NT2/D1 (cell line): ENCODE data around the gene GCC2.
"Not testable (repeated sequence)": the region's sequence is repeated elsewhere in the genome, so short reads cannot be mapped to it uniquely, and the experiment has no call there.

Experiments used
- DNase-seq: peaks from one replicate; pipeline ENCODE4 v3.0.0-alpha.2; 2011; ENCODE audit warnings: low read depth, low spot score
- H3K27me3 ChIP-seq: 2 replicates; pipeline ENCODE4 v1.6.0; 2011; ENCODE audit warnings: mild to moderate bottlenecking; ENCODE audit not compliant: insufficient read length, insufficient read depth
- H3K36me3 ChIP-seq: 2 replicates; pipeline ENCODE4 v1.6.1; 2011; ENCODE audit warnings: mild to moderate bottlenecking, low read length, mixed read lengths; ENCODE audit not compliant: insufficient read depth, insufficient read length
- H3K4me1 ChIP-seq: 2 replicates; pipeline ENCODE4 v1.5.1; 2011; ENCODE audit not compliant: insufficient read depth, insufficient read length
- H3K4me3 ChIP-seq: 2 replicates; pipeline ENCODE4 v1.5.1; 2011; ENCODE audit warnings: low read depth; ENCODE audit not compliant: insufficient read length
- H3K9ac ChIP-seq: 2 replicates; pipeline ENCODE4 v1.6.0; 2011; ENCODE audit warnings: low read depth; ENCODE audit not compliant: insufficient read length
- H3K9me3 ChIP-seq: 2 replicates; pipeline ENCODE4 v1.5.1; 2011; ENCODE audit warnings: mild to moderate bottlenecking, low read length; ENCODE audit not compliant: insufficient read depth
- SUZ12 ChIP-seq: IDR thresholded peaks from 2 replicates; pipeline ENCODE4 v1.6.1; 2011; ENCODE audit not compliant: insufficient read length, insufficient read depth; ENCODE audit errors: extremely low read depth
- YY1 ChIP-seq: IDR thresholded peaks from 2 replicates; pipeline ENCODE4 v1.6.1; 2011; ENCODE audit not compliant: insufficient read length, insufficient read depth
- ZNF274 ChIP-seq: IDR thresholded peaks from 2 replicates; pipeline ENCODE4 v1.6.1; 2011; ENCODE audit warnings: mild to moderate bottlenecking, low read depth, low read length

Gene GCC2

DNA sequence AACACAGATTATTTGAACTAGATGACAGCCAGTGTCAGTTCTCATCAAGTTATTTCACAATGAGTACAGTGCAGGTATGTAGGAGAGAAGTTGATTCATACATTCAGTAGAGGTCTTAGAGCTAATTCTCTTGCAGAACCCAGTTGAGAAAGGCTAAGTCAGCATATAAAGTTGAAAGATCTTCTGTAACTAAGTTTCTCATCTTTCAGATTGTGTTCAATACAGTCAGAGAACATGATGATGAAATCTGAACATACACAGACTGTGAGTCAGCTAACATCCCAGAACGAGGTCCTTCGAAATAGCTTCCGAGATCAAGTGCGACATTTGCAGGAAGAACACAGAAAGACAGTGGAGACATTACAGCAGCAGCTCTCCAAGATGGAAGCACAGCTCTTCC is 43.4 kb downstream of the GCC2 start:
- Histone ChIP-seq H3K9ac (no peak overlapping the region), H3K36me3 (peaks cover 47% of the 10 kb centered on the region)

DNA sequence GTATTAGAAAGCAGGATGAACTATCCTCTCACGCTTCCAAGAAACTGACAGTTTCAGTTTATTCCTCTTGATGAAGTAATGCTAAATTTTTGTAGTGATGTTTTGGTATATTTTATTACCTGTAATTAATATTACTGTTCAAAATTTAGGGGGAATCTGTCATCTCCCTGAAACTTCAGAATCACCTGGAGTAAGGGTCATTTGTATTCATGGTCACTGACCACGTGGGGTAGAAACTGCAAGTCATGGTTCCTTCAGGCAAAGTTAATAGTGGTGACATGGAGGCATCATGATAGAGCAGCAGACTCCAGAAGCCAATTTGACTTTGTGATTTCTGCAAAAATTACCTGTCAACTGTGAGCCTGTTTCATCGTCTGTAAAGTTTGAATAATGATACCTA is 47.2 kb downstream of the GCC2 start:
- not testable (repeated sequence) for DNase-seq, H3K4me1 ChIP-seq

More for the DNA sequence above, 43.4 kb downstream of the GCC2 start:
- Histone ChIP-seq H3K27me3 (no peaks in the 10 kb centered on the region), H3K4me1 (no peaks in the 10 kb centered on the region), H3K9me3 (no peaks in the 10 kb centered on the region), H3K4me3 (no peak overlapping the region)
- TF ChIP-seq SUZ12 (no peak), ZNF274 (no peak), YY1 (no peak)
- DNase-seq = no peak

GRCh38 chr2:108507620-108508019 is 58.6 kb downstream of the GCC2 start:
- H3K36me3 ChIP-seq, H3K4me1 ChIP-seq, H3K9me3 ChIP-seq, H3K9ac ChIP-seq, H3K4me3 ChIP-seq, H3K27me3 ChIP-seq, DNase-seq: not testable (repeated sequence)

More for the DNA sequence above, 47.2 kb downstream of the GCC2 start:
- not testable (repeated sequence) for H3K27me3 ChIP-seq, H3K9me3 ChIP-seq, H3K4me3 ChIP-seq, H3K9ac ChIP-seq
- peaks cover 35% of the 10 kb centered on the region for H3K36me3 ChIP-seq

DNA sequence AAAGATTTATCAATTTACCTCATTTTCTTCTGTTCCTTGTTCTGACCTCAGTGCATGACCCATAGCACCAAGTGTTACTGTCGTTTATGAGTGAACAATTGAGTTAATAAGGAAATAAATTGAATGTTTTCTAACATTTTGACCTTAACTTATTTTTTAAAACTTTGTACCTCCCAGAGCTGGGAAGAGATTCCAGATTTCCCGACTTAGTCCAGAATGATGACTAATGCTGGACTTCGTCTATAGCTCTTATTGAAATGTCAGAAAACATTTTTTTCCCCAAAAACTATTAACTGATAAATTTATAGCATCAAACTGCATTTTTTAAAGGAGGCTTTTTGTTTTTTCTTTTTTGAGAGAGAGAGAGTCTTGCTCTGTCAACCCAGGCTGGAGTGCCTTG is 63.4 kb downstream of the GCC2 start:
- not testable (repeated sequence) for H3K4me3 ChIP-seq, H3K9me3 ChIP-seq, H3K9ac ChIP-seq, DNase-seq, H3K36me3 ChIP-seq, H3K4me1 ChIP-seq, H3K27me3 ChIP-seq

DNA sequence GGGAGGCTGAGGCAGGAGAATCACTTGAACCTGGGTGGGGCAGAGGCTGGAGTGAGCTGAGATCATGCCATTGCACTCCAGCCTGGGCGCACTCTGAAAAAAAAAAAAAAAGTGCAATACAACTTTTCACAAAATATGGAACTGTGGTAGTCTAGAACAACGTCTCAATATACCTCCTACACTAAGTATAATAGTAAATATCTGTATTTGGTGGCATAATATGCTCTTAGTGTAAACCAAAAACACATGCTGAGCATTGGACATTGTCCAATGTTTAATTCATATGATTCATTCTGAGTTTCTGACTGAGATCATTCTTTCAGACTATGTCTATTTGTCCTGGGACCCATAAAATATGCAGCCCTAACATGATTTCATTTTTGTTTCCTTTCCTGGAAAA is 65.5 kb downstream of the GCC2 start:
- not testable (repeated sequence) for DNase-seq, H3K4me1 ChIP-seq, H3K9ac ChIP-seq, H3K9me3 ChIP-seq, H3K36me3 ChIP-seq, H3K27me3 ChIP-seq, H3K4me3 ChIP-seq

- H3K4me1 ChIP-seq, H3K27me3 ChIP-seq, DNase-seq, H3K4me3 ChIP-seq, H3K9me3 ChIP-seq, H3K9ac ChIP-seq, H3K36me3 ChIP-seq: not testable (repeated sequence)
These were observed 75.7 kb downstream of the GCC2 start for GRCh38 chr2:108524688-108525087.

DNA sequence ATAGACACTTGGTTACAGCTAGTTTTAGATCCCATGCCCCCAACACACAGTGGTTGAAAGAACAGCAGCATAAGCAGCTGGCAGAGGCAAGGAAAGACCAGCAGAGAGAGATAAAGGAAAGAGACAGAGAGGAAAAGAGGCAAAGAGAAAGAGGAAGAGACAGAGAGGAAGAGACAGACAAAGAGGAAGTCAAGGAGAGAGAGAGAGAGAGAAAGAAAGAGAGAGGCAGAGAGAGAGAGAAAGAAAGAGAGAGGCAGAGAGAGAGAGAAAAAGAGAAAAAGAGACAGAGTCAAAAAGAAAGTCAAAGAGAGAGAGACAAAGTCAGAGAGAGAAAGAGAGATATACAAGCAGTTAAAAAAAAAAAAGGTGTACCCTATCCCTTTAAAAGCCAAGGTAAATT is 76.3 kb downstream of the GCC2 start:
- H3K4me3 ChIP-seq, H3K27me3 ChIP-seq, H3K36me3 ChIP-seq, H3K4me1 ChIP-seq, H3K9ac ChIP-seq, DNase-seq, H3K9me3 ChIP-seq: not testable (repeated sequence)

- Histone ChIP-seq H3K36me3 (peaks cover 7% of the 10 kb centered on the region), H3K9ac (no peak overlapping the region), H3K27me3 (no peaks in the 10 kb centered on the region), H3K9me3 (no peaks in the 10 kb centered on the region), H3K4me1 (no peaks in the 10 kb centered on the region), H3K4me3 (no peak overlapping the region)
- DNase-seq = no peak
- TF ChIP-seq SUZ12 (no peak), YY1 (no peak), ZNF274 (no peak)
These were observed 82.7 kb downstream of the GCC2 start for GRCh38 chr2:108531674-108532055.
